Fibroblast of villous mesenchyme (primary cell): ENCODE data around the gene PCARE. TPM values are rescaled to one million over a fixed set of nuclear protein-coding genes. Genes with fewer than 3 reads are reported as not detected.
"Not testable (repeated sequence)": the region's sequence is repeated elsewhere in the genome, so short reads cannot be mapped to it uniquely, and the experiment has no call there.

Experiments used
- DNase-seq: peaks from one replicate; pipeline ENCODE4 v3.0.0-alpha.2; 2010; ENCODE audit warnings: low read depth
- H3K4me3 ChIP-seq: 2 replicates; pipeline ENCODE4 v1.5.1; 2011; ENCODE audit warnings: low read depth, mild to moderate bottlenecking, low read length
- total RNA-seq: library from RNA; depleted of rRNA; stranded (reverse); fragments of >200 nt; gene quantifications from 2 replicates; pipeline ENCODE4 v1.2.3, GENCODE V29; 2012
- TF ChIP-seq, protein P1 (sequence below): IDR thresholded peaks from 2 replicates; pipeline ENCODE4 v1.5.1; 2012; ENCODE audit warnings: low read depth, mild to moderate bottlenecking, low read length; ENCODE audit not compliant: insufficient read depth

Gene PCARE
- total RNA-seq, 1 donor, result not detected

GRCh38 chr2:29109246-29109645 lies 34.9 kb upstream of the PCARE start:
- H3K4me3 ChIP-seq, result no peak overlapping the region
- DNase-seq, result no peak
- TF ChIP-seq, protein P1, sequence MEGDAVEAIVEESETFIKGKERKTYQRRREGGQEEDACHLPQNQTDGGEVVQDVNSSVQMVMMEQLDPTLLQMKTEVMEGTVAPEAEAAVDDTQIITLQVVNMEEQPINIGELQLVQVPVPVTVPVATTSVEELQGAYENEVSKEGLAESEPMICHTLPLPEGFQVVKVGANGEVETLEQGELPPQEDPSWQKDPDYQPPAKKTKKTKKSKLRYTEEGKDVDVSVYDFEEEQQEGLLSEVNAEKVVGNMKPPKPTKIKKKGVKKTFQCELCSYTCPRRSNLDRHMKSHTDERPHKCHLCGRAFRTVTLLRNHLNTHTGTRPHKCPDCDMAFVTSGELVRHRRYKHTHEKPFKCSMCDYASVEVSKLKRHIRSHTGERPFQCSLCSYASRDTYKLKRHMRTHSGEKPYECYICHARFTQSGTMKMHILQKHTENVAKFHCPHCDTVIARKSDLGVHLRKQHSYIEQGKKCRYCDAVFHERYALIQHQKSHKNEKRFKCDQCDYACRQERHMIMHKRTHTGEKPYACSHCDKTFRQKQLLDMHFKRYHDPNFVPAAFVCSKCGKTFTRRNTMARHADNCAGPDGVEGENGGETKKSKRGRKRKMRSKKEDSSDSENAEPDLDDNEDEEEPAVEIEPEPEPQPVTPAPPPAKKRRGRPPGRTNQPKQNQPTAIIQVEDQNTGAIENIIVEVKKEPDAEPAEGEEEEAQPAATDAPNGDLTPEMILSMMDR, result no peak

- peak overlapping the region; percentile 10 for H3K4me3 ChIP-seq
- DNase-seq, result peak; percentile 97
- TF ChIP-seq, protein P1, result no peak
These were observed 33.9 kb upstream of the PCARE start for GRCh38 chr2:29108225-29108624.

- DNase-seq, H3K4me3 ChIP-seq: not testable (repeated sequence)
These were observed 33.2 kb upstream of the PCARE start for GRCh38 chr2:29107547-29107946.

DNA sequence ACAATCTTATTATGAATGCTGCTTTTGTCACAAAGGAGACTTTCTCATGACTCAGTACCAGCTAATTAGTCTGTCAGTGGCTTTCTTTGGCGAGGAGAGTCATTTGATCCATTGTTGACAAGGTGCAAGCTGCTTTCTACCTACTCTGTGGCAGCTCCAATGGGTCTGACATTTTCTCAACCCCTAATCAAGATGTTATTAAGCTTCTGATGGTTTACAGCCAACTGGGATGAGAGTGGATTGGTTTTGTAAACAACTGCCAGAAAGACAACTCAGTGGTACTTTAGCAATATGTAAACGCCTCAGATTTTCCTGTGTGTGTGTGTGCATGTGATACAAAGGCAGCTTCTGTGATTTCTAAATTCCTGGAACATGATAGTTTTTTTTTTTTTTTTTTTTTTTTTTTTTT lies 32.7 kb upstream of the PCARE start:
- TF ChIP-seq, protein P1, result no peak
- no peak overlapping the region for H3K4me3 ChIP-seq
- peak; percentile 83 for DNase-seq

DNA sequence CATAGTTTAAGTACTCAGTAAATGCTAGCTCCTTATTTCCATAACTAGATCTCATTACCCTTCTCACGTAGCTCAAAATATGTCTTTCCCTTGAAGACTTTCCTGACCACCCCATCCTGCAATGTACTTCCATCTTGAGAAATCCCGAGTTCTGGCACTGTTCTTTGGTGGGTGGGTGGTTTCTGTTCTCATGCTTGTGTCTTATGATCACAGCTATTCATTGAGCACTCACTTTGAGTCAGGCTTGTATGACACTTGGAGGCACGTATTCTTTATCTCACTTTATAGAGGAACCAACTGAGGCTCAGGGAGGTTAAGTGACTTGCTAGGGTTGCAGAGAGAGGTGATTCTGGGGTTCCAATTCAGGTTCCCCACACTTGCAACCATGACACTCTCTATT lies 31.9 kb upstream of the PCARE start:
- no peak overlapping the region for H3K4me3 ChIP-seq
- TF ChIP-seq, protein P1, result no peak
- DNase-seq, result no peak

- DNase-seq, result no peak
- no peak overlapping the region for H3K4me3 ChIP-seq
- TF ChIP-seq, protein P1, result no peak
These were observed 31.1 kb upstream of the PCARE start for GRCh38 chr2:29105375-29105774.

GRCh38 chr2:29104688-29105087 lies 30.4 kb upstream of the PCARE start:
- DNase-seq, result no peak
- TF ChIP-seq, protein P1, result no peak
- H3K4me3 ChIP-seq, result no peak overlapping the region
